Esophagus squamous epithelium (tissue), 4 donors: ENCODE results near the gene IGF1.

Source experiments
- CTCF ChIP-seq, 6 experiments: fragments of 450-650 bp in 4 of 6; fragments of 200-600 bp in 2 of 6; sonication (generic) in 2 of 6; IDR thresholded peaks; one replicate each; pipeline ENCODE4 v1.5.1; 2016 to 2019; ENCODE audit warnings: antibody characterized with exemption in 6 of 6, mild to moderate bottlenecking in 4 of 6, moderate library complexity in 4 of 6
- POLR2A ChIP-seq, 4 donors: fragments of 450-650 bp; IDR thresholded peaks; one replicate each; pipeline ENCODE4 v1.6.1; 2017; ENCODE audit warnings: antibody characterized with exemption in 4 of 4, mild to moderate bottlenecking in 4 of 4, moderate library complexity in 3 of 4

GRCh38 chr12:102487226-102487625, 6.9 kb upstream of the IGF1 start:
- no peak for TF ChIP-seq POLR2A (IDR thresholded peaks at IDR 0.05)
- no peak for TF ChIP-seq CTCF (IDR thresholded peaks at IDR 0.05)
